Germinal center (tissue), 1 donor: ENCODE data around the gene INHBE.

Experiments used
- DNase-seq: peaks from one replicate; pipeline ENCODE4 v3.0.0; 2012; ENCODE audit warnings: mixed read lengths, low spot score

The INHBE gene

GRCh38 chr12:57461276-57461916, 6.3 kb downstream of the INHBE start:
- peak; percentile 53 for DNase-seq

GRCh38 chr12:57461917-57462250, 6.8 kb downstream of the INHBE start:
- no peak for DNase-seq

GRCh38 chr12:57462251-57462911, 7.3 kb downstream of the INHBE start:
- DNase-seq, result peak; percentile 94

- DNase-seq, result no peak
Observed at GRCh38 chr12:57462912-57463253, 7.8 kb downstream of the INHBE start.

- DNase-seq, result no peak
Observed at GRCh38 chr12:57464569-57464968, 9.5 kb downstream of the INHBE start.

GRCh38 chr12:57465030-57465746, 10.1 kb downstream of the INHBE start:
- DNase-seq, result no peak

- DNase-seq, result no peak
Observed at GRCh38 chr12:57465747-57466505, 10.8 kb downstream of the INHBE start.

- DNase-seq, result no peak
Observed at GRCh38 chr12:57467212-57467874, 12.2 kb downstream of the INHBE start.

GRCh38 chr12:57467915-57468314, 12.8 kb downstream of the INHBE start:
- DNase-seq, result no peak

- no peak for DNase-seq
Observed at GRCh38 chr12:57469296-57470164, 14.4 kb downstream of the INHBE start.

- no peak for DNase-seq
Observed at GRCh38 chr12:57470286-57470969, 15.3 kb downstream of the INHBE start.

- no peak for DNase-seq
Observed at GRCh38 chr12:57470970-57471656, 16.0 kb downstream of the INHBE start.

GRCh38 chr12:57471661-57472060, 16.6 kb downstream of the INHBE start:
- no peak for DNase-seq

- no peak for DNase-seq
Observed at GRCh38 chr12:57472391-57472790, 17.3 kb downstream of the INHBE start.

- DNase-seq, result no peak
Observed at GRCh38 chr12:57473392-57473791, 18.3 kb downstream of the INHBE start.

GRCh38 chr12:57473886-57474285, 18.8 kb downstream of the INHBE start:
- DNase-seq, result no peak

- DNase-seq, result no peak
Observed at GRCh38 chr12:57474430-57474829, 19.3 kb downstream of the INHBE start.

- no peak for DNase-seq
Observed at GRCh38 chr12:57474862-57475261, 19.8 kb downstream of the INHBE start.

- DNase-seq, result no peak
Observed at GRCh38 chr12:57475271-57476161, 20.4 kb downstream of the INHBE start.
